ENCODE results near the gene UVRAG. TPM values are rescaled to one million over a fixed set of nuclear protein-coding genes. Genes with fewer than 3 reads are reported as not detected.

The UVRAG gene
- total RNA-seq, 1 experiment from 2014 or later, result 31.3 TPM

DNA sequence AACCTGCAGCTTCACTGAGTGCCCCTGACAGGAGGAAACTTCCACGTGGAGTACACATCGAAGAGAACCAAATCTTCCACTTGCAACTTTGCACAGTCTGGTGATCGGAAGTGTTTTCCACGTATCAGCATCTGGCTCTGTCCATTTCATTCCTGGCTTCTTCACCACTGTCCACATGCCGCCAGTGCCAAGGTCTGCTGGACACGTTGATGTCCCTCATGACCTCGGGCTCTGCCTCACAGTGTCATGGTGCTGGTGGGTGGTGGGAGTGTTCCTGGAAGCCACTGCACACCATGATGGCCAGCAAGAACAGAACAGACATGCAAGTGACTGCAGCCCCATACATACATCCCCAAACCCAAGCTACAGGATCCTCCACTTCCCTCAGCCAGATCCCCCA is 342.9 kb downstream of the UVRAG start:
- no TSS peak for BruUV-seq (replicated peaks)
- no peaks in the 10 kb centered on the region for H3K27me3 Mint-ChIP-seq (ENCODE audit: insufficient read depth, unreplicated experiment)
- TF ChIP-seq CTCF (IDR thresholded peaks at IDR 0.05; ENCODE audit: insufficient read depth in 1 of 2, low read depth in 1 of 2, low read length in 1 of 2, severe bottlenecking in 1 of 2, unreplicated experiment in 1 of 2), result no peak
- Histone ChIP-seq H3K9me3 (no peaks in the 10 kb centered on the region), H3K36me3 (ENCODE audit: control insufficient read depth, insufficient read depth, low read length) (no peaks in the 10 kb centered on the region), H3K27me3 (replicated peaks; ENCODE audit: control insufficient read depth, insufficient read depth, low read length) (no peaks in the 10 kb centered on the region), H3K4me3 (ENCODE audit: low read depth, low read length) (no peak overlapping the region), H3K4me1 (peaks cover 48% of the 10 kb centered on the region)
- intact Hi-C loops (cut with micrococcal nuclease; ENCODE audit: unreplicated experiment), result no loop called here
- no peak overlapping the region for H3K27ac Mint-ChIP-seq (ENCODE audit: unreplicated experiment)
- ChIA-PET POLR2A (no interaction called here), CTCF (interaction anchor here (1.0 kb wide), 1 partner anchor 51 kb away, joined by 7 read pairs; no protein-coding TSS in a partner anchor)
- H3K4me3 Mint-ChIP-seq (ENCODE audit: unreplicated experiment), result no peak overlapping the region
- peaks cover 23% of the 10 kb centered on the region for H3K4me1 Mint-ChIP-seq (ENCODE audit: low read depth, unreplicated experiment)
- H3K9me3 Mint-ChIP-seq (ENCODE audit: unreplicated experiment), result no peaks in the 10 kb centered on the region
- peak in 1 of 2 experiments; percentile 28 for DNase-seq
- no peaks in the 10 kb centered on the region for H3K36me3 Mint-ChIP-seq (ENCODE audit: insufficient read depth, unreplicated experiment)

DNA sequence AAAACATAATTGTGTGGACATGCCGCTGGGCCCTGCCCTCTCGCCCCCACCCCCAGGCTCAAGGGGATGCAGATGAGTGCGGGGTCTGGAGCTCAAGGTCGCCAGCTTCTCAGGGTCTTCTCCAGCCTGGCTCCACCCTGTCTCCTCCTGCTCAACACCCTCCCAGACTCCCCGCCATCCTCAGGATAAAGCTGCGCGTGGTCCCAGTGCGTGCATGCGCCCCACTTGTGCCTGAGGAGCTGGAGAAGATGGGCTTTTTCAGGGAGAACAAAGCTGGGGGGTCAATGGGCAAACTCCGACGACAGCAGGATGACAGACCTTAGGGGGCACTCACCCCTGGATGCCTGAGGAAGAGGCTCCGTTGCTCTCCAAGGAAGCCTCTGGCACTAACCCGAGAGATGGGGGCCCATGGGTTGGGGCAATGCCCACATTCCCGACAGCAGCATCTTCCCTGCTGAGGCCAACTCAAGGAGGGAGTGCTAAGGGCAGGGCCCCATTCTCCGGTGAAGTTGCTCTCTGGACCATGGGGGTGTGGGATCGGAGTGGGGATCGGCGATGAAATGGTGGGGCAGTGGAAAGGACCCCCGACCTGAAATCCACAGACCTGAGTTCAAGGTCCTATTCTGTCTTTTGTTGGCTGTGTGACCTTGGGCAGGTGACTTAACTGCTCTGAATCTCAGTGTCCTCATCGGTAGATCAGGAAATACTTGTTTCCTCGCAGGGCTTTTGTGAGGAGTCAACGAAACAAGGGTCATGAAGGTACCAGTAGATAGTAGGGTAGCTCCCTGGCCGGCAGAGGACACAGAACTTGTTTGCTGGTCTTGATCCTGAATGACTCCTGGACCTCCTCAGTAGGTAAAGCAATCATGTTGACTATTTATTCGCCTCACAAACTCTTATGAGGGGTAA is 343.6 kb downstream of the UVRAG start:
- no peaks in the 10 kb centered on the region for H3K27me3 Mint-ChIP-seq (ENCODE audit: insufficient read depth, unreplicated experiment)
- intact Hi-C loops (cut with micrococcal nuclease; ENCODE audit: unreplicated experiment), result no loop called here
- peaks cover 41% of the 10 kb centered on the region for H3K4me1 ChIP-seq
- H3K4me1 Mint-ChIP-seq (ENCODE audit: low read depth, unreplicated experiment), result peaks cover 15% of the 10 kb centered on the region
- BruUV-seq (replicated peaks), result no TSS peak
- H3K27me3 ChIP-seq (replicated peaks; ENCODE audit: control insufficient read depth, insufficient read depth, low read length), result no peaks in the 10 kb centered on the region
- ChIA-PET POLR2A (no interaction called here), CTCF (interaction anchor here (0.6 to 1.0 kb wide), 2 partner anchors 13 to 50 kb away, joined by 3 to 7 read pairs; no protein-coding TSS in a partner anchor)
- no peaks in the 10 kb centered on the region for H3K9me3 Mint-ChIP-seq (ENCODE audit: unreplicated experiment)
- H3K36me3 Mint-ChIP-seq (ENCODE audit: insufficient read depth, unreplicated experiment), result no peaks in the 10 kb centered on the region
- no peak overlapping the region for H3K27ac Mint-ChIP-seq (ENCODE audit: unreplicated experiment)
- H3K36me3 ChIP-seq (ENCODE audit: control insufficient read depth, insufficient read depth, low read length), result no peaks in the 10 kb centered on the region
- no peak for DNase-seq
- H3K4me3 Mint-ChIP-seq (ENCODE audit: unreplicated experiment), result no peak overlapping the region
- no peaks in the 10 kb centered on the region for H3K9me3 ChIP-seq
- no peak for TF ChIP-seq CTCF (IDR thresholded peaks at IDR 0.05; ENCODE audit: insufficient read depth in 1 of 2, low read depth in 1 of 2, low read length in 1 of 2, severe bottlenecking in 1 of 2, unreplicated experiment in 1 of 2)
- no peak overlapping the region for H3K4me3 ChIP-seq (ENCODE audit: low read depth, low read length)

GRCh38 chr11:76159303-76159937 is 344.4 kb downstream of the UVRAG start:
- POLR2A ChIA-PET, result no interaction called here
- Mint-ChIP-seq H3K9me3 (ENCODE audit: unreplicated experiment) (no peaks in the 10 kb centered on the region), H3K27ac (ENCODE audit: unreplicated experiment) (no peak overlapping the region), H3K4me3 (ENCODE audit: unreplicated experiment) (no peak overlapping the region), H3K36me3 (ENCODE audit: insufficient read depth, unreplicated experiment) (no peaks in the 10 kb centered on the region), H3K4me1 (ENCODE audit: low read depth, unreplicated experiment) (peaks cover 12% of the 10 kb centered on the region), H3K27me3 (ENCODE audit: insufficient read depth, unreplicated experiment) (no peaks in the 10 kb centered on the region)
- no peak for DNase-seq
- H3K4me3 ChIP-seq (ENCODE audit: low read depth, low read length), result no peak overlapping the region
- H3K36me3 ChIP-seq (ENCODE audit: control insufficient read depth, insufficient read depth, low read length), result no peaks in the 10 kb centered on the region
- TF ChIP-seq CTCF (IDR thresholded peaks at IDR 0.05; ENCODE audit: insufficient read depth in 1 of 2, low read depth in 1 of 2, low read length in 1 of 2, severe bottlenecking in 1 of 2, unreplicated experiment in 1 of 2), result no peak
- CTCF ChIA-PET, result no interaction called here
- no peaks in the 10 kb centered on the region for H3K27me3 ChIP-seq (replicated peaks; ENCODE audit: control insufficient read depth, insufficient read depth, low read length)
- H3K4me1 ChIP-seq, result peaks cover 33% of the 10 kb centered on the region
- intact Hi-C loops (cut with micrococcal nuclease; ENCODE audit: unreplicated experiment), result no loop called here
- BruUV-seq (replicated peaks), result no TSS peak
- no peaks in the 10 kb centered on the region for H3K9me3 ChIP-seq

Data from Caco-2 (cell line).